A549 (cell line): ENCODE results near the gene LRRC73. TPM values are rescaled to one million over a fixed set of nuclear protein-coding genes. Genes with fewer than 3 reads are reported as not detected.
A peak's percentile ranks its signal among the peaks of the same experiment; 100 is the strongest.

Experiments used
- ATAC-seq, 2 experiments: fragments of 200-7000 bp in 1 of 2; fragments of >200 bp in 1 of 2; cut with Nextera tagmentation in 1 of 2; cut with Tn5 transposase in 1 of 2; 3 replicates each; pipeline versions ENCODE4 v1.8.0 to v1.9.1; 2018 to 2020; ENCODE audit warnings: mild to moderate bottlenecking in 1 of 2, moderate library complexity in 1 of 2
- CTCF ChIA-PET: fragments of 300-600 bp; sonication (Branson Sonifier 250); formaldehyde crosslinking; extraction: SDS; loops from one replicate; lab custom pipeline; 2021; ENCODE audit warnings: antibody characterized with exemption, inconsistent platforms; lab: Yijun Ruan, JAX
- POLR2A ChIA-PET: fragments of 350-600 bp; formaldehyde crosslinking; extraction: SDS; loops from one replicate; lab custom pipeline; 2021; ENCODE audit warnings: antibody characterized with exemption, inconsistent platforms; lab: Yijun Ruan, JAX
- DNase-seq, 2 experiments: peaks; one replicate each; pipeline versions ENCODE4 v3.0.0 to v3.0.0-alpha.2; 2011 to 2016; ENCODE audit warnings: low read depth in 1 of 2, low spot score in 1 of 2
- FAIRE-seq: peaks from 2 replicates; lab custom pipeline; 2011; peaks lifted over from hg19 to GRCh38; lab: Jason Lieb, UNC
- H3K27ac ChIP-seq, 2 experiments: fragments of >200 bp; sonication (Bioruptor Twin); formaldehyde crosslinking; 3 replicates each; pipeline ENCODE4 v1.5.1; 2016 to 2017
- H3K4me1 ChIP-seq: fragments of >200 bp; sonication (Bioruptor Twin); formaldehyde crosslinking; 3 replicates; pipeline ENCODE4 v1.6.1; 2016
- H3K4me2 ChIP-seq: fragments of >200 bp; sonication (Bioruptor Twin); formaldehyde crosslinking; 3 replicates; pipeline ENCODE4 v1.6.1; 2016
- H3K4me3 ChIP-seq: fragments of >200 bp; sonication (Bioruptor Twin); formaldehyde crosslinking; 3 replicates; pipeline ENCODE4 v1.5.1; 2016
- H3K9me3 ChIP-seq: fragments of >200 bp; sonication (Bioruptor Twin); formaldehyde crosslinking; 3 replicates; pipeline ENCODE4 v1.6.1; 2016
- BCL3 ChIP-seq: fragments of >200 bp; sonication (Bioruptor Twin); formaldehyde crosslinking; IDR thresholded peaks from 3 replicates; pipeline ENCODE4 v1.6.1; 2016
- CBX8 ChIP-seq: fragments of 200-600 bp; sonication (generic); IDR thresholded peaks from 2 replicates; pipeline ENCODE4 v1.6.1; 2016
- CTCF ChIP-seq: fragments of >200 bp; sonication (Bioruptor Twin); formaldehyde crosslinking; IDR thresholded peaks from 3 replicates; pipeline ENCODE4 v1.5.1; 2016
- EP300 ChIP-seq, 2 experiments: fragments of >200 bp; sonication (Bioruptor Twin); formaldehyde crosslinking; IDR thresholded peaks; 2 replicates in 1 of 2; 3 replicates in 1 of 2; pipeline ENCODE4 v1.6.1; 2016 to 2017
- ESRRA ChIP-seq: fragments of 150-350 bp; IDR thresholded peaks from 2 replicates; pipeline ENCODE4 v1.6.1; 2014; ENCODE audit warnings: mild to moderate bottlenecking, low read length, borderline replicate concordance
- FOSL2 ChIP-seq, 2 experiments: fragments of 450-650 bp in 1 of 2; fragments of >200 bp in 1 of 2; sonication (Bioruptor Twin) in 1 of 2; formaldehyde crosslinking; IDR thresholded peaks; 2 replicates each; pipeline versions ENCODE4 v1.5.0 to v1.6.1; 2016 to 2020; ENCODE audit warnings: mild to moderate bottlenecking in 1 of 2, moderate library complexity in 1 of 2
- GATA3 ChIP-seq: IDR thresholded peaks from 2 replicates; pipeline ENCODE4 v1.6.1; 2012; ENCODE audit warnings: borderline replicate concordance
- HDAC2 ChIP-seq: fragments of 200-600 bp; sonication (generic); IDR thresholded peaks from 2 replicates; pipeline ENCODE4 v1.6.1; 2016
- MAFK ChIP-seq: fragments of 450-650 bp; IDR thresholded peaks from 2 replicates; pipeline ENCODE4 v1.6.1; 2014; ENCODE audit not compliant: partially characterized antibody
- MAX ChIP-seq: IDR thresholded peaks from 2 replicates; pipeline ENCODE4 v1.6.1; 2012
- MAZ ChIP-seq: fragments of 150-350 bp; IDR thresholded peaks from 2 replicates; pipeline ENCODE4 v1.6.1; 2014; ENCODE audit warnings: antibody characterized with exemption, low read depth, low read length, borderline replicate concordance
- NFE2L2 ChIP-seq: fragments of 150-350 bp; conservative IDR thresholded peaks from 2 replicates; pipeline ENCODE4 v1.6.1; 2014; ENCODE audit warnings: low read length
- NR3C1 ChIP-seq: fragments of >200 bp; sonication (Bioruptor Twin); formaldehyde crosslinking; IDR thresholded peaks from 3 replicates; pipeline ENCODE4 v1.6.1; 2017
- RCOR1 ChIP-seq: fragments of 150-350 bp; IDR thresholded peaks from 2 replicates; pipeline ENCODE4 v1.6.1; 2014; ENCODE audit warnings: antibody characterized with exemption, low read length, low read depth
- RFX5 ChIP-seq: fragments of 450-650 bp; IDR thresholded peaks from 2 replicates; pipeline ENCODE4 v1.7.1; 2014; ENCODE audit warnings: antibody characterized with exemption, mild to moderate bottlenecking, moderate library complexity
- SREBF2 ChIP-seq: fragments of 450-650 bp; IDR thresholded peaks from 2 replicates; pipeline ENCODE4 v1.6.1; 2014; ENCODE audit warnings: mild to moderate bottlenecking, moderate library complexity
- TFCP2L1 ChIP-seq: fragments of 250-450 bp; sonication (Bioruptor Pico); IDR thresholded peaks from 2 replicates; pipeline ENCODE4 v1.5.0; 2021; ENCODE audit warnings: mild to moderate bottlenecking
- ZC3H11A ChIP-seq: fragments of 450-650 bp; IDR thresholded peaks from 2 replicates; pipeline ENCODE4 v1.6.1; 2014; ENCODE audit warnings: antibody characterized with exemption, mild to moderate bottlenecking
- ZNF302 ChIP-seq: fragments of 250-450 bp; sonication (Bioruptor Pico); IDR thresholded peaks from 2 replicates; pipeline ENCODE4 v1.9.0; 2021; ENCODE audit warnings: inconsistent platforms, mild to moderate bottlenecking, moderate library complexity
- ZSCAN20 ChIP-seq: fragments of 250-450 bp; sonication (Bioruptor Pico); IDR thresholded peaks from 2 replicates; pipeline ENCODE4 v1.8.0; 2022; ENCODE audit warnings: mild to moderate bottlenecking, moderate library complexity
- WGBS: methylation state at CpG from one replicate; pipeline ENCODE4 v1.1.6; 2017; ENCODE audit errors: missing lambda C conversion rate; 5-methylcytosine and 5-hydroxymethylcytosine counted together
- polyA plus RNA-seq, 4 experiments: library from polyadenylated mRNA; depleted of rRNA in 3 of 4; stranded (reverse); fragments of >200 nt; fragmentation: RNase III in 1 of 4; extraction: RNeasy Plus Mini Kit Qiagen cat#74134 plus additional on column Dnase treatment in 1 of 4; gene quantifications; 2 replicates in 3 of 4; 3 replicates in 1 of 4; pipeline ENCODE4 v1.2.3, GENCODE V29; 2011 to 2017
- TF ChIP-seq, protein P1 (sequence below): IDR thresholded peaks from 2 replicates; pipeline ENCODE4 v1.6.1; 2012; ENCODE audit warnings: low read depth, borderline replicate concordance
- TF ChIP-seq, protein P2 (sequence below): fragments of 250-450 bp; sonication (Bioruptor Pico); IDR thresholded peaks from 2 replicates; pipeline ENCODE4 v1.5.0; 2020; ENCODE audit warnings: low read depth, mild to moderate bottlenecking, moderate library complexity
- TF ChIP-seq, protein P3 (sequence below): fragments of 250-450 bp; sonication (Bioruptor Pico); IDR thresholded peaks from 2 replicates; pipeline ENCODE4 v1.5.0; 2021; ENCODE audit warnings: mild to moderate bottlenecking, moderate library complexity, borderline replicate concordance

LRRC73 gene
- polyA plus RNA-seq, 2 of the 4 experiments (the other 2 are of a cell fraction), result 0.26 to 0.72 TPM

- TF ChIP-seq, protein P1, sequence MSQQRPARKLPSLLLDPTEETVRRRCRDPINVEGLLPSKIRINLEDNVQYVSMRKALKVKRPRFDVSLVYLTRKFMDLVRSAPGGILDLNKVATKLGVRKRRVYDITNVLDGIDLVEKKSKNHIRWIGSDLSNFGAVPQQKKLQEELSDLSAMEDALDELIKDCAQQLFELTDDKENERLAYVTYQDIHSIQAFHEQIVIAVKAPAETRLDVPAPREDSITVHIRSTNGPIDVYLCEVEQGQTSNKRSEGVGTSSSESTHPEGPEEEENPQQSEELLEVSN, result no peak
- TF ChIP-seq RCOR1 (no peak), FOSL2 (IDR thresholded peaks at IDR 0.05) (no peak), FOSL2 (CRISPR knock-in tag; IDR thresholded peaks at IDR 0.05) (no peak)
- TF ChIP-seq, protein P2, sequence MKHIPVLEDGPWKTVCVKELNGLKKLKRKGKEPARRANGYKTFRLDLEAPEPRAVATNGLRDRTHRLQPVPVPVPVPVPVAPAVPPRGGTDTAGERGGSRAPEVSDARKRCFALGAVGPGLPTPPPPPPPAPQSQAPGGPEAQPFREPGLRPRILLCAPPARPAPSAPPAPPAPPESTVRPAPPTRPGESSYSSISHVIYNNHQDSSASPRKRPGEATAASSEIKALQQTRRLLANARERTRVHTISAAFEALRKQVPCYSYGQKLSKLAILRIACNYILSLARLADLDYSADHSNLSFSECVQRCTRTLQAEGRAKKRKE (CRISPR knock-in tag), result no peak
Observed at GRCh38 chr6:43510827-43511163, 649 bp upstream of the LRRC73 start (continued).

- Histone ChIP-seq H3K9me3 (no peaks in the 10 kb centered on the region), H3K4me2 (peak overlapping the region; percentile 95)
- TF ChIP-seq HDAC2 (no peak), MAX (no peak), ESRRA (no peak)
- TF ChIP-seq, protein P3, sequence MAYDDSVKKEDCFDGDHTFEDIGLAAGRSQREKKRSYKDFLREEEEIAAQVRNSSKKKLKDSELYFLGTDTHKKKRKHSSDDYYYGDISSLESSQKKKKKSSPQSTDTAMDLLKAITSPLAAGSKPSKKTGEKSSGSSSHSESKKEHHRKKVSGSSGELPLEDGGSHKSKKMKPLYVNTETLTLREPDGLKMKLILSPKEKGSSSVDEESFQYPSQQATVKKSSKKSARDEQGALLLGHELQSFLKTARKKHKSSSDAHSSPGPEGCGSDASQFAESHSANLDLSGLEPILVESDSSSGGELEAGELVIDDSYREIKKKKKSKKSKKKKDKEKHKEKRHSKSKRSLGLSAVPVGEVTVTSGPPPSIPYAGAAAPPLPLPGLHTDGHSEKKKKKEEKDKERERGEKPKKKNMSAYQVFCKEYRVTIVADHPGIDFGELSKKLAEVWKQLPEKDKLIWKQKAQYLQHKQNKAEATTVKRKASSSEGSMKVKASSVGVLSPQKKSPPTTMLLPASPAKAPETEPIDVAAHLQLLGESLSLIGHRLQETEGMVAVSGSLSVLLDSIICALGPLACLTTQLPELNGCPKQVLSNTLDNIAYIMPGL, result no peak
- TF ChIP-seq, all 56 proteins: peak for 0
- peak overlapping the region; percentile 64 to 87 for H3K27ac ChIP-seq
- DNase-seq (no peak), ATAC-seq (peak; percentile 2 to 3; a peak in 2 of 6 replicates), FAIRE-seq (no peak)
- 47% methylated on average over 30 of the region's 69 CpGs for WGBS
- ChIA-PET POLR2A (interaction anchor here (0.8 to 1.1 kb wide), 3 partner anchors 16 to 120 kb away, joined by 3 read pairs; no protein-coding TSS in a partner anchor), CTCF (interaction anchor here (0.5 to 5.9 kb wide), 7 partner anchors 14 to 482 kb away, joined by 3 to 79 read pairs (median 3); partner anchors contain the start of gene DNPH1)
- peak overlapping the region; percentile 64 for H3K4me3 ChIP-seq
- peaks cover 9% of the 10 kb centered on the region for H3K4me1 ChIP-seq
Observed at GRCh38 chr6:43509142-43509983, 783 bp downstream of the LRRC73 start.

DNA sequence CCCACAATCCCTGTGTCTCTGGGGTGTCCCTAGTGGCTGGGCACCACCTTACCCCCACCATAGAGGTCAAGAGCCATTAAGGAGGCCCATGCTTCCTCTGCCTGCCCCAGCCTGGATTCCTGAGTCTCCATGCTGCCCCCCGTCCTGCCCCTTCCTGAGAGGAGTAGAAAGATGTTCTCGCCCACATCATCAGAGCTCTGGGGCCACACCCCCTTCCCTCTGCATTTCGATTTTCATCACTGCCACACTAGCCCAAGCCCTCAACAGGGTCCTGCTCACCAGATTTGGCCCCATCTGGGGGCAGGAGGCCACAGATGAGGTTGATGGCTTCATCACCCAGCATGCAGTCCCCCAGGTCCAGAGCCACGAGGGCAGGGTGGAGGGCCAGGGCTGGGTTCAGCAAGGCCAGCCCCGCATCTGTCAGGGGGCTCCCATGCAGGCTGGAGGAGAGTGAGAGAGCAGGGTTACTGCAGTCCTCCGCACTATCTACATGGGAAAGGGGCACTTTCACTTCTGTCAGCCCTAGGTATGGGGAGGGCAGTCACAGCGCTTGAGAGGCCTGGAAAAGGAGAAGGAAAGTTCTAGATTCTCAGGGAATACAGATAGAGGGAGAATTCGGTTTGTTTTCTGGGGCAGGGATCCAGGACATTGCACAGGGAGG is 1.5 kb downstream of the LRRC73 start:
- DNase-seq (no peak), ATAC-seq (no peak), FAIRE-seq (no peak)
- H3K9me3 ChIP-seq, result no peaks in the 10 kb centered on the region
- H3K4me1 ChIP-seq, result peaks cover 9% of the 10 kb centered on the region
- no peak overlapping the region for H3K4me3 ChIP-seq
- no peak overlapping the region for H3K27ac ChIP-seq
- 87% methylated on average over 5 of the region's 8 CpGs for WGBS
- no peak overlapping the region for H3K4me2 ChIP-seq
- POLR2A ChIA-PET, result interaction anchor here (0.8 kb wide), 1 partner anchor 52 kb away, joined by 3 read pairs; no protein-coding TSS in a partner anchor
- TF ChIP-seq MAFK (no peak), MAZ (no peak), SREBF2 (no peak), CBX8 (no peak), EP300 (IDR thresholded peaks at IDR 0.05) (no peak), ESRRA (no peak), GATA3 (no peak), ZC3H11A (no peak), BCL3 (no peak), TFCP2L1 (no peak), NR3C1 (no peak), ZNF302 (CRISPR knock-in tag) (no peak), RFX5 (no peak), ZSCAN20 (CRISPR knock-in tag) (no peak), CTCF (no peak), NFE2L2 (no peak)
- TF ChIP-seq, protein P2 (CRISPR knock-in tag), result no peak
- CTCF ChIA-PET, result interaction anchor here (1.6 to 5.9 kb wide), 9 partner anchors 13 to 245 kb away, joined by 3 to 79 read pairs (median 22); partner anchors contain the start of genes CRIP3 and DLK2
